Measurements from ENCODE around the gene PRIMPOL.

- no peak for TF ChIP-seq GATA3 (IDR thresholded peaks at IDR 0.05; ENCODE audit: low read depth, low read length)
- TF ChIP-seq GATA2 (IDR thresholded peaks at IDR 0.05; ENCODE audit: low read depth, low read length), result no peak
Observed at GRCh38 chr4:184721254-184721653, 71.7 kb downstream of the PRIMPOL start.
